IPS-NIHi11 (cell line): ENCODE data around the gene ME3.
"Not testable (repeated sequence)": the region's sequence is repeated elsewhere in the genome, so short reads cannot be mapped to it uniquely, and the experiment has no call there.

Experiments used
- DNase-seq: peaks from one replicate; pipeline ENCODE4 v3.0.0; 2012; ENCODE audit warnings: mixed read lengths, low spot score

Gene ME3

GRCh38 chr11:86663761-86664160 is 8.7 kb downstream of the ME3 start:
- no peak for DNase-seq

- DNase-seq, result no peak
These were observed 9.1 kb downstream of the ME3 start for GRCh38 chr11:86663291-86663690.

DNA sequence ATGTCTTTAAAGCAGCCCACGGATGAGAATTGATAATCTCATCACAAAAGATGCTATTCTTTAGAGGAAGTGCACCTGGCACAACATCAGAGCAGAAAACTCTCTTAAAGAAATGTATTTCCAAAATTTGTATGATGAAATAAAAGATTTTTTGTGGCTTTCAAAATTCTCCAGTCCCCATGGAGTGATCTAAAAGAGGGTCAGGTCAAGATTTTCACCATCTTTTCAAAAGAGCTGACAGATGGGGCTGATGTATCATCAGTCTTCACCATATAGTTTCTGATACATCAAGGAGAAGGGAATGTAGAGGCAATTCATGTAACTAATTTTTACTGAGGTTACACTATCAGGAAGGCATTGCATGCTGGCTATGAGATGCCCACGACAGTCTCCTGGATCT is 11.7 kb downstream of the ME3 start:
- DNase-seq, result no peak

GRCh38 chr11:86660088-86660487 is 12.3 kb downstream of the ME3 start:
- no peak for DNase-seq

DNA sequence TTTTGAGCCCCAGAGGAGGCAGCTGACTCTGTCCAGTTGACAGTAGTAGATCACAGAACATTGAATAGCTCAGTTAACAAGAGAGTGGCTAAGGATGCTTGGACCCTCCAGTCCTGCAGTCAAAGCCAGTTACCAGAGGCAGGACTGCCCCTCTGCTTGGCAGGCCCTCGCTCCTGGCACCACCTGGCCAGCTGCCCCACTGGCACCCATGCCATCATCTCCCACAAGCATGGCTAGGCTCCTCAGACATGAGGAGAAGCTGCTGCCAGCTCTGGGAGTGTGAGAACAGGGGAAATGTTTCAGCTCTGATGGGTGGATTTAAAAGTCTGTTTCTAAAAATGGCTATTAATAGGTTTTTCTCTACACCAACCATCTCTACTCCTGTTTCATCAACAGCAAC is 13.9 kb downstream of the ME3 start:
- no peak for DNase-seq

DNA sequence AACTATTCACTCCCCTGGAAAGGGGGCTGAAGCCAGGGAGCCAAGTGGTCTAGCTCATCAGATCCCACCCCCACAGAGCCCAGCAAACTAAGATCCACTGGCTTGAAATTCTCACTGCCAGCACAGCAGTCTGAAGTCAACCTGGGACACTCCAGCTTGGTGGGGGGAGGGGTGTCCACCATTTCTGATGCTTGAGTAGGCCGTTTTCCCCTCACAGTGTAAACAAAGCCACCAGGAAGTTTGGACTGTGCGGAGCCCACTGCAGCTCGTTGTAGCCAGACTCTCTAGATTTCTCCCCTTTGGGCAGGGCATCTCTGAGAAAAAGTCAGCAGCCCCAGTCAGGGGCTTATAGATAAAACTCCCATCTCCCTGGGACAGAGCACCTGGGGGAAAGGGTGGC is 27.2 kb downstream of the ME3 start:
- DNase-seq, result not testable (repeated sequence)

DNA sequence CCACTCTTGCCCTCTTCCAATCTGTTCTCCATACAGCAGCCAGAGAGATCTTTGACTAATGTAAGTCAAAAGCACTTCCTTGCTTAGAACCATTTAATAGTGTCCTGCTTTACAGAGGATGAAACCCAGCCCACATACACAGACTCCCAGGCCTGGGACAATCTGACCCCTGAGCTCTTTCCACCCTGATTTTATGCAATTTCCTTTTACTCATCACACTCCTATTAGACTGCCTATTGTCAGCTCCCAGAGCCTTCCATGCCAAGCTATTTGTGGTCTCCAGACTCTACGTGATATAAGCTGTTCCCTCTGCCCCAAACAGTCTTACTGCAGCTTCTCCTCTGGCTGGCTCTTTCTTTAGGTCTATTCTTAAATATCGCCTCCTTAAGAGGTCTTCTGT is 28.1 kb downstream of the ME3 start:
- DNase-seq, result no peak

DNA sequence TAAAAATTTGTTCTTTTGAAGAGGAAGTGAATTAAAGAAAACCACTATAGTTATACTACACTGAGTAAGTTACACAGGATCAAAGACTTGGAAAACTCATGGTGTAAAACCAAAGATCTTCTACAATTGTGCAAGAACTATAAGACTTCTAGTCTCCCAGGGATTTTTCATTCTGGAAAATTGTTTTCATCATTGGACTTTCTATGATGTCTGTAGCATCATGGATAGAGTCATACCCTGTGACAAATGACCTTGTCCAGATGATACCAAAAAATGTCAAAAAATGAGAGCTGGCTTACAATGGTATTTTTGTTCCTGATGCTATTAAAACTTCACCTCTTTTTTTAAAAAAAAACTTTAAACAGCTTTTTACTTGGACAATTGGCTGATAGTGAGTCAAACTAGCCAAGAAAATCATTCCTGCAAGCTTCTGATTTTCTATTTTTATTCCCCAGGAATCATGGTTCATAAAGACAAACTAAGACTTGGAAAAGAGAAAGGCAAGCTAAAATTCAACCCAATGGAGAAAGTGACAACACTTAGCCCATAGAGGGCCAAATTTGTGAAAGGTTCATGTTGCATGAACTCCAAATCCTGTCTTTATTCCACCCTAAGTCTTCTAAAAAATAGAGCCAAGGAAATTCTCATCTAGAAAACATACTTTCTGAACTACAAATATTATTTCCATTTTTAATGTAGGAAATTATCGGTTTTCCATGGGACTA is 30.7 kb downstream of the ME3 start:
- no peak for DNase-seq

GRCh38 chr11:86639137-86639536 is 33.3 kb downstream of the ME3 start:
- no peak for DNase-seq

- DNase-seq, result no peak
These were observed 33.7 kb downstream of the ME3 start for GRCh38 chr11:86638673-86639072.

DNA sequence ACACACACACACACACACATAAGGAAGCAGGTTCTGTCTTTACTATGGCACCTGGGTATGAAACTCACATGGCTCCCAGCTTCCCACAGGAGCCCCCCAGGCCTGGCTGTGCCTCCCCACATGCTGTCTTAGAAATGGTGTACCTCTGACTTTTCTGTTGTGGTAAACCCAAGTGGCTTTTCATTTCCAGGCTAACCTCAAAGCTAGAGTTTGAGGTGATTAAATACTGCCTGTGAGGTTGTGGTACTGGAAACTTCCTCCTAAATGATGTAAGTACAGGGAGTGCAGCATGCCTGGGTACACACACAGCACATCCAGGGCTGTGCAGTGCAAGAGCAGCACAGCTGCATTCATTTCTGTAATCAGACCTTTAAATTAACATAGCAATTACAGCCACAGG is 34.4 kb downstream of the ME3 start:
- DNase-seq, result no peak

- no peak for DNase-seq
These were observed 36.1 kb downstream of the ME3 start for GRCh38 chr11:86636275-86636674.

GRCh38 chr11:86632499-86633269 is 39.7 kb downstream of the ME3 start:
- peak; percentile 69 for DNase-seq

GRCh38 chr11:86630229-86630981 is 42.0 kb downstream of the ME3 start:
- DNase-seq, result no peak

DNA sequence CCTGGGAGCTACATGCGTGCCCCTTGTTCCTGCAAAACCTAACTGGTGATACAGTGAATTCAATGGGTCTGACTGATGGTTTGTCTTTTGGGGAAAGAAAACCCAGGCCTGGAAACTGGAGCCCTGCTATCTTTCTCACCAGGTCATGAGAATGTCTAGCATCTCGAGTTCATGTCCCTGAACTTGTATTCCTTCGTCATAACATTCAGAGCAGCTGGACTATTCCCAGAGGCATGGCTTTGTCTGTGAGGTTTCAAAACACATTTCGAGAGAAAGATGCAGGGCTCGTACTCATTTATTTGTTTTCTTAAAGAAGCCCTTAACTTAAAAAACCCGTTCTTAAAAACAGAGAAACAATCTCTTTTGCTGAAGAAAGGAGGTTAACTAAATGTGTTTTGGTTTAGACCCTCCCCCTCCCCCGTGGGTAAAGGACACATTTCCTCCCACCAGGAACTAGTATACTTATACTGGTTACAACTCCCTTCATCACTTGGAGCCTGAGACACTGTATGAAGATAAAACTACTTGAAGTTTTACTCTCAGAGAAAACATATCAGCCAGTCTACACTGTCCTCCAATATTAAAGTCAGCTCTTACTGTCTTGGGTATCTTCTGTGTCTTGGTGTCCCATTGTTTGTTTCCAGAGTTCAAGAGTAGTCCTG is 43.2 kb downstream of the ME3 start:
- no peak for DNase-seq

- no peak for DNase-seq
These were observed 44.5 kb downstream of the ME3 start for GRCh38 chr11:86627776-86628455.

- no peak for DNase-seq
These were observed 46.4 kb downstream of the ME3 start for GRCh38 chr11:86625981-86626380.

GRCh38 chr11:86625544-86625943 is 46.9 kb downstream of the ME3 start:
- DNase-seq, result no peak

DNA sequence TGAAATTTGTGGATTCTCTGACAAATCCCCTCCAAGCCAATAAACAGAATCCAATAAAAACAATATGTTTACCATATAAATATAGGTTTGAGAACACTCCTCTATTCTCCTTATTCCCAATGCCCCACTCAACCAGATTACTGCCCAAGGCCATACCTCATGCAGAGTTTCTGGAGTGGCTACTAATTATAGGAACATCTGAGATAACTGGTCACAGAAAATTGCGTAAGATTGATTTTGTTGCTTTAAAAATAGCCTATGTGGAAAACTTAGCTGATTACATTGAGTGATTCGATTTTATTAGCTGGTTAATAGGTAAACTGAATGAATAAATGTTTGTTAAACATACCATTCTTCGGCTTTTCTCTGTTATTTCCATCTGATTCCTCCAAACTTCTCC is 48.0 kb downstream of the ME3 start:
- no peak for DNase-seq

GRCh38 chr11:86623736-86624135 is 48.7 kb downstream of the ME3 start:
- DNase-seq, result no peak

- DNase-seq, result no peak
These were observed 49.3 kb downstream of the ME3 start for GRCh38 chr11:86623041-86623621.
